ENCODE data around the gene THAP8.
"Not testable (repeated sequence)": the region's sequence is repeated elsewhere in the genome, so short reads cannot be mapped to it uniquely, and the experiment has no call there.

THAP8 gene

GRCh38 chr19:36068810-36069499, 14.9 kb upstream of the THAP8 start:
- DNase-seq (ENCODE audit: extremely low read depth in 1 of 2, low read depth in 1 of 2): not testable (repeated sequence)

GRCh38 chr19:36067681-36068080, 13.6 kb upstream of the THAP8 start:
- no peak for DNase-seq (ENCODE audit: extremely low read depth in 1 of 2, low read depth in 1 of 2)

GRCh38 chr19:36064826-36065225, 10.7 kb upstream of the THAP8 start:
- no peak for DNase-seq (ENCODE audit: extremely low read depth in 1 of 2, low read depth in 1 of 2)

GRCh38 chr19:36061367-36061766, 7.3 kb upstream of the THAP8 start:
- DNase-seq (ENCODE audit: extremely low read depth in 1 of 2, low read depth in 1 of 2): no peak

- DNase-seq (ENCODE audit: extremely low read depth in 1 of 2, low read depth in 1 of 2): no peak
These were observed 6.3 kb upstream of the THAP8 start for GRCh38 chr19:36060430-36060829.

GRCh38 chr19:36059180-36059910, 5.3 kb upstream of the THAP8 start:
- no peak for DNase-seq (ENCODE audit: extremely low read depth in 1 of 2, low read depth in 1 of 2)

- no peak for DNase-seq (ENCODE audit: extremely low read depth in 1 of 2, low read depth in 1 of 2)
These were observed 4.5 kb upstream of the THAP8 start for GRCh38 chr19:36058481-36059179.

- DNase-seq (ENCODE audit: extremely low read depth in 1 of 2, low read depth in 1 of 2): peak; percentile 87 to 92
These were observed 925 bp upstream of the THAP8 start, which contains the start of gene WDR62 for GRCh38 chr19:36054733-36055686. TSS of gene WDR62 (plus strand) at chr19:36054897. CDS start at chr19:36054972, 75 bp downstream.

- DNase-seq (ENCODE audit: extremely low read depth in 1 of 2, low read depth in 1 of 2): no peak
These were observed 2.4 kb downstream of the THAP8 start for GRCh38 chr19:36051637-36052036.

- no peak for DNase-seq (ENCODE audit: extremely low read depth in 1 of 2, low read depth in 1 of 2)
These were observed 2.8 kb downstream of the THAP8 start for GRCh38 chr19:36051236-36051635.

GRCh38 chr19:36049080-36049698, 4.9 kb downstream of the THAP8 start:
- no peak for DNase-seq (ENCODE audit: extremely low read depth in 1 of 2, low read depth in 1 of 2)

- DNase-seq (ENCODE audit: extremely low read depth in 1 of 2, low read depth in 1 of 2): no peak
These were observed 6.2 kb downstream of the THAP8 start for GRCh38 chr19:36047835-36048234.

- no peak for DNase-seq (ENCODE audit: extremely low read depth in 1 of 2, low read depth in 1 of 2)
These were observed 7.5 kb downstream of the THAP8 start for GRCh38 chr19:36046443-36047050.

- DNase-seq (ENCODE audit: extremely low read depth in 1 of 2, low read depth in 1 of 2): no peak
These were observed 10.1 kb downstream of the THAP8 start for GRCh38 chr19:36043952-36044351.

- DNase-seq (ENCODE audit: extremely low read depth in 1 of 2, low read depth in 1 of 2): no peak
These were observed 12.3 kb downstream of the THAP8 start for GRCh38 chr19:36041831-36042230.

GRCh38 chr19:36041092-36041491, 13.0 kb downstream of the THAP8 start:
- not testable (repeated sequence) for DNase-seq (ENCODE audit: extremely low read depth in 1 of 2, low read depth in 1 of 2)

GRCh38 chr19:36040495-36040894, 13.6 kb downstream of the THAP8 start:
- no peak for DNase-seq (ENCODE audit: extremely low read depth in 1 of 2, low read depth in 1 of 2)

GRCh38 chr19:36032251-36033104, 21.6 kb downstream of the THAP8 start, which contains the start of gene CLIP3:
TSS of gene CLIP3 (minus strand) at chr19:36032873. CDS start at chr19:36032357, 516 bp downstream.
- peak in 1 of 2 donors; percentile 45 for DNase-seq (ENCODE audit: extremely low read depth in 1 of 2, low read depth in 1 of 2)

- DNase-seq (ENCODE audit: extremely low read depth in 1 of 2, low read depth in 1 of 2): no peak
These were observed 22.8 kb downstream of the THAP8 start for GRCh38 chr19:36031308-36031707.

All from activated CD8-positive, alpha-beta memory T cell treated with anti-CD3 and anti-CD28 coated beads for 1 hour (primary cell).